ENCODE results near the gene GPR37L1.

GRCh38 chr1:202133001-202133400 lies 10.3 kb downstream of the GPR37L1 start:
- TF ChIP-seq POLR2A (IDR thresholded peaks at IDR 0.05), result no peak
- TF ChIP-seq, protein P1, sequence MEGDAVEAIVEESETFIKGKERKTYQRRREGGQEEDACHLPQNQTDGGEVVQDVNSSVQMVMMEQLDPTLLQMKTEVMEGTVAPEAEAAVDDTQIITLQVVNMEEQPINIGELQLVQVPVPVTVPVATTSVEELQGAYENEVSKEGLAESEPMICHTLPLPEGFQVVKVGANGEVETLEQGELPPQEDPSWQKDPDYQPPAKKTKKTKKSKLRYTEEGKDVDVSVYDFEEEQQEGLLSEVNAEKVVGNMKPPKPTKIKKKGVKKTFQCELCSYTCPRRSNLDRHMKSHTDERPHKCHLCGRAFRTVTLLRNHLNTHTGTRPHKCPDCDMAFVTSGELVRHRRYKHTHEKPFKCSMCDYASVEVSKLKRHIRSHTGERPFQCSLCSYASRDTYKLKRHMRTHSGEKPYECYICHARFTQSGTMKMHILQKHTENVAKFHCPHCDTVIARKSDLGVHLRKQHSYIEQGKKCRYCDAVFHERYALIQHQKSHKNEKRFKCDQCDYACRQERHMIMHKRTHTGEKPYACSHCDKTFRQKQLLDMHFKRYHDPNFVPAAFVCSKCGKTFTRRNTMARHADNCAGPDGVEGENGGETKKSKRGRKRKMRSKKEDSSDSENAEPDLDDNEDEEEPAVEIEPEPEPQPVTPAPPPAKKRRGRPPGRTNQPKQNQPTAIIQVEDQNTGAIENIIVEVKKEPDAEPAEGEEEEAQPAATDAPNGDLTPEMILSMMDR (IDR thresholded peaks at IDR 0.05), result peak in 1 of 3 donors; percentile 22
